Karpas-422 (cell line): ENCODE results near the gene HOXD11. TPM values are rescaled to one million over a fixed set of nuclear protein-coding genes. Genes with fewer than 3 reads are reported as not detected.

Experiments used
- DNase-seq: peaks from one replicate; pipeline ENCODE4 v3.0.0-alpha.2; 2015
- H2AFZ ChIP-seq: fragments of 200-600 bp; sonication (generic); 2 replicates; pipeline ENCODE4 v1.6.1; 2014; ENCODE audit warnings: antibody characterized with exemption, low read length, mixed read lengths
- H3K27ac ChIP-seq: fragments of 200-600 bp; sonication (generic); 2 replicates; pipeline ENCODE4 v1.5.1; 2014; ENCODE audit warnings: mild to moderate bottlenecking, low read length, moderate library complexity
- H3K27me3 ChIP-seq: fragments of 200-600 bp; sonication (generic); 2 replicates; pipeline ENCODE4 v1.6.1; 2014; ENCODE audit warnings: low read length, mixed read lengths
- H3K36me3 ChIP-seq: fragments of 200-600 bp; sonication (generic); 2 replicates; pipeline ENCODE4 v1.6.1; 2014; ENCODE audit warnings: low read length, mixed read lengths; ENCODE audit not compliant: insufficient read depth
- H3K4me1 ChIP-seq: fragments of 200-600 bp; sonication (generic); 2 replicates; pipeline ENCODE4 v1.6.1; 2014; ENCODE audit warnings: mild to moderate bottlenecking, low read length, mixed read lengths
- H3K4me2 ChIP-seq: fragments of 200-600 bp; sonication (generic); 2 replicates; pipeline ENCODE4 v1.6.1; 2014; ENCODE audit warnings: low read length, low read depth, mild to moderate bottlenecking; ENCODE audit not compliant: poor library complexity, severe bottlenecking
- H3K4me3 ChIP-seq: fragments of 200-600 bp; sonication (generic); 2 replicates; pipeline ENCODE4 v1.5.1; 2014; ENCODE audit warnings: mild to moderate bottlenecking, antibody characterized with exemption, low read length, mixed read lengths
- H3K79me2 ChIP-seq: fragments of 200-600 bp; sonication (generic); 2 replicates; pipeline ENCODE4 v1.6.1; 2014; ENCODE audit warnings: mild to moderate bottlenecking, low read length, mixed read lengths
- H3K9ac ChIP-seq: fragments of 200-600 bp; sonication (generic); 2 replicates; pipeline ENCODE4 v1.6.0; 2014; ENCODE audit warnings: low read length
- H3K9me2 ChIP-seq: fragments of 200-600 bp; sonication (generic), shearing (Covaris generic); replicated peaks from 2 replicates; pipeline ENCODE4 v1.6.0; 2014; ENCODE audit warnings: mild to moderate bottlenecking, low read length, moderate library complexity; ENCODE audit not compliant: insufficient read depth
- H3K9me3 ChIP-seq: fragments of 300-700, 200-600 bp; sonication (generic); 2 replicates; pipeline ENCODE4 v1.6.1; 2014; ENCODE audit warnings: low read length, mixed read lengths
- H4K20me1 ChIP-seq: fragments of 200-600 bp; sonication (generic); 2 replicates; pipeline ENCODE4 v1.6.1; 2014; ENCODE audit warnings: mild to moderate bottlenecking, antibody characterized with exemption, low read length, low read depth; ENCODE audit not compliant: insufficient read depth
- total RNA-seq: library from RNA; depleted of rRNA; stranded (reverse); fragments of >200 nt; shearing (Covaris generic); gene quantifications from 2 replicates; pipeline ENCODE4 v1.2.3, GENCODE V29; 2014; ENCODE audit warnings: low replicate concordance

HOXD11 gene
- total RNA-seq, 1 experiment from 2014 or later = not detected

DNA sequence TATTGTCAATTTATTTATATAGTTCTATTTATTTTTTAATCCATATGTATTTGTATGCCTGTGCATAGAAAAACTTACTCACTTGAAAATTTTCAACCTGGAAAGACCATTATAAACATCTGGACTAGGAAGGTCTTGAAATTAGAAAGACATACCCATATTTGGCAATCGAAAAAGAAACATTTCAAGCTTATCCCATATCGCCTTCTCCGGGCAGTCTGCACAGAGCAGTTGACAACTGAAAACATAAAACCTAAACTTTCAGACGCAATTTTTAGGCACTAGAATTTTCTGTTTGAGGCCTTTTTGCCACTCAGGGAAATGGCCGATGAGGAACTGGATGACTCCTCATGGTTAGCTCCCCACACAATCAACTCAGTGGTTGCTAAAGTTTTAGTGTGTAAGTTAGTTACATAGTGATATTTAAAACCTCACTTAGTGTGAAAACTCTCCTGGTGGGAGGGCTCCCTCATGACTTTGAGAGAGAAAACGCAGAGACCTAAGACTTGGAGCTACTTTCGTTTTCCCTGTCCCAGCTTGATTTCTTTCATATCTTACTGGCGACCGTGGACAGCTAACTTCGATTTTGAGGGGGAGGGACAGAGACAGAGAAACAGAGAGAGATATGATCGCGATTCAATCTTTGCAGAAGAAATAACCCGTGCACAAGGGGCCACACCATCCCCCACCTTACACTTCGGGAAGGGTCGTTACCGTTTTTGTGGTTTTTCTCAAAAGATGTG, 10.7 kb upstream of the HOXD11 start:
- Histone ChIP-seq H3K4me1 (peaks cover 17% of the 10 kb centered on the region), H3K9me2 (no peaks in the 10 kb centered on the region), H3K4me2 (peak overlapping the region; percentile 97), H3K36me3 (no peaks in the 10 kb centered on the region), H4K20me1 (no peaks in the 10 kb centered on the region), H3K9ac (peak overlapping the region; percentile 71), H3K27ac (no peak overlapping the region), H3K4me3 (peak overlapping the region; percentile 69), H3K27me3 (no peaks in the 10 kb centered on the region), H3K9me3 (no peaks in the 10 kb centered on the region), H3K79me2 (no peaks in the 10 kb centered on the region), H2AFZ (peak overlapping the region; percentile 97)
- DNase-seq = peak; percentile 55

- H4K20me1 ChIP-seq = no peaks in the 10 kb centered on the region
- H3K9me3 ChIP-seq = no peaks in the 10 kb centered on the region
- peak overlapping the region; percentile 71 for H3K9ac ChIP-seq
- H3K9me2 ChIP-seq = no peaks in the 10 kb centered on the region
- peak overlapping the region; percentile 97 for H3K4me2 ChIP-seq
- DNase-seq = peak; percentile 91
- peaks cover 17% of the 10 kb centered on the region for H3K4me1 ChIP-seq
- no peaks in the 10 kb centered on the region for H3K27me3 ChIP-seq
- no peaks in the 10 kb centered on the region for H3K36me3 ChIP-seq
- no peak overlapping the region for H3K27ac ChIP-seq
- no peaks in the 10 kb centered on the region for H3K79me2 ChIP-seq
- peak overlapping the region; percentile 97 for H2AFZ ChIP-seq
- peak overlapping the region; percentile 69 for H3K4me3 ChIP-seq
Measured at GRCh38 chr2:176096986-176097819, 9.9 kb upstream of the HOXD11 start.

DNA sequence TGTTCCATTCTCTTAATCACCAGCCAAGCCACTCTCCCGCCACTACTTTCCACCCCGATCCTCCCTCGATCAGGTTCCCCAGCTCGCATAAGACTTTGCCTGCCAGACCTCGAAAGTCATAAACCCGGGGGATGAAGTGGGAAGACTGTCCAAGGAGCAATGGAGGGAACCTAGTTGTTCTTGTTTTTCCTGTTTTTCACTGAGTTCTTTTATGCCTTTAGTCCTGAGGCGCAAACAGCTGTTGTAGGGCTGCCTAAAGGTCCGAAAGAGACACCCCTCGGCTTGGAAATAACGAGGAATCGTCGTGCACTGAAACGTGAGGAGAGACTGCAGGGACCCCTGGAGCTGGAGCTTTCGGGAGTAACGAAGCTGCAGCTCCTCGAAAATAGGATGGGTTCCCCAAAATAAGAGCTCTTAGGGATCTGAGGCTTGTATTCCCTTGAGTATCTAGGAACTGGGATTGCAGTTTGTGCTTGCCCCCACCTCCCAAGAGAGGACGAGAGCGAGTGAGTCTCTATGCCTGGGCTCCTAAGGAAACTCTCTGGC, 9.2 kb upstream of the HOXD11 start:
- Histone ChIP-seq H3K27ac (no peak overlapping the region), H3K9ac (peak overlapping the region; percentile 71), H3K4me3 (peak overlapping the region; percentile 69; the same call in 1 of the 2 replicates), H3K9me3 (no peaks in the 10 kb centered on the region), H2AFZ (no peak overlapping the region), H4K20me1 (no peaks in the 10 kb centered on the region), H3K27me3 (no peaks in the 10 kb centered on the region), H3K9me2 (no peaks in the 10 kb centered on the region), H3K4me1 (peaks cover 17% of the 10 kb centered on the region), H3K4me2 (peak overlapping the region; percentile 97), H3K79me2 (no peaks in the 10 kb centered on the region), H3K36me3 (no peaks in the 10 kb centered on the region)
- DNase-seq = no peak

GRCh38 chr2:176098366-176099158, 8.5 kb upstream of the HOXD11 start:
- Histone ChIP-seq H3K79me2 (no peaks in the 10 kb centered on the region), H3K4me2 (no peak overlapping the region), H3K4me3 (no peak overlapping the region; the same call in 1 of the 2 replicates), H4K20me1 (no peaks in the 10 kb centered on the region), H2AFZ (no peak overlapping the region), H3K27ac (no peak overlapping the region), H3K4me1 (peaks cover 17% of the 10 kb centered on the region), H3K27me3 (no peaks in the 10 kb centered on the region), H3K9me3 (no peaks in the 10 kb centered on the region), H3K9me2 (no peaks in the 10 kb centered on the region), H3K9ac (no peak overlapping the region), H3K36me3 (no peaks in the 10 kb centered on the region)
- DNase-seq = no peak

GRCh38 chr2:176099159-176099727, 7.8 kb upstream of the HOXD11 start:
- H3K27ac ChIP-seq = no peak overlapping the region
- H4K20me1 ChIP-seq = no peaks in the 10 kb centered on the region
- peaks cover 17% of the 10 kb centered on the region for H3K4me1 ChIP-seq
- no peaks in the 10 kb centered on the region for H3K9me3 ChIP-seq
- H3K27me3 ChIP-seq = no peaks in the 10 kb centered on the region
- no peak overlapping the region for H3K9ac ChIP-seq
- H3K79me2 ChIP-seq = no peaks in the 10 kb centered on the region
- DNase-seq = no peak
- H3K4me2 ChIP-seq = no peak overlapping the region
- H3K9me2 ChIP-seq = no peaks in the 10 kb centered on the region
- no peak overlapping the region for H2AFZ ChIP-seq
- H3K36me3 ChIP-seq = no peaks in the 10 kb centered on the region
- H3K4me3 ChIP-seq = no peak overlapping the region

- no peaks in the 10 kb centered on the region for H3K27me3 ChIP-seq
- no peaks in the 10 kb centered on the region for H3K79me2 ChIP-seq
- H4K20me1 ChIP-seq = no peaks in the 10 kb centered on the region
- H3K9me2 ChIP-seq = no peaks in the 10 kb centered on the region
- no peaks in the 10 kb centered on the region for H3K9me3 ChIP-seq
- H2AFZ ChIP-seq = no peak within 1 kb of the TSS
- no peak within 1 kb of the TSS for H3K4me3 ChIP-seq
- peaks cover 17% of the 10 kb centered on the region for H3K4me1 ChIP-seq
- no peak within 1 kb of the TSS for H3K27ac ChIP-seq
- no peaks in the 10 kb centered on the region for H3K36me3 ChIP-seq
- no peak within 1 kb of the TSS for H3K9ac ChIP-seq
- no peak for DNase-seq
- no peak within 1 kb of the TSS for H3K4me2 ChIP-seq
Measured at GRCh38 chr2:176099728-176100546, 7.1 kb upstream of the HOXD11 start, which contains the start of gene HOXD12. HOXD12 (plus strand) TSS chr2:176099795; CDS start chr2:176099802, 7 bp downstream.

DNA sequence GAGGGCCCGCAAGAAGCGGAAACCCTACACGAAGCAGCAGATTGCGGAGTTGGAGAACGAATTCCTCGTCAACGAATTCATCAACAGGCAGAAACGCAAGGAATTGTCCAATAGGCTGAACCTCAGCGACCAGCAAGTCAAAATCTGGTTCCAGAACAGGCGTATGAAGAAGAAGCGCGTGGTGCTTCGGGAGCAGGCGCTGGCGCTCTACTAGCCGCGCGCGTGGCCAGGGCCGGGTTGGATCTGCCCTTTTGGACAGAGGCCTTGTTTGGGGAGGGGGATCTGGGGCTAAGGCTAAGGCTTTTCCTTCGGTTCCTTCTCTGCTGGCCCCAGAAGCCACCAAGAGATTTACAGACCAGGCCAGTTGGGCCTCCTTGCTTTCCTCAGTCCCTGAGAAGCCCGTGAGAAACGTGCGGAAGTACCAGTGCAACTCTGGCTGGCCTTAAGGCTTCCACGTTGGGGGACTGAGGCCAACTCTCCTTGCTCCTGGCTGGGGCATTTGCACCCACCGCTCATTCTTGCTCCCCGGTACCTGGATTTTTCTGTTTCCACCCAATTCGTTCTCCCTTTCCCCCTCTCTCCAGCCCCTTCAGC, 6.4 kb upstream of the HOXD11 start:
- Histone ChIP-seq H3K9ac (no peak overlapping the region), H3K4me2 (no peak overlapping the region), H3K4me3 (no peak overlapping the region), H3K36me3 (no peaks in the 10 kb centered on the region), H2AFZ (no peak overlapping the region), H3K27ac (no peak overlapping the region), H4K20me1 (no peaks in the 10 kb centered on the region), H3K9me3 (no peaks in the 10 kb centered on the region), H3K9me2 (no peaks in the 10 kb centered on the region), H3K4me1 (peaks cover 17% of the 10 kb centered on the region), H3K79me2 (no peaks in the 10 kb centered on the region), H3K27me3 (no peaks in the 10 kb centered on the region)
- DNase-seq = no peak
